Kidney epithelial cell (primary cell): ENCODE measurements around the gene PEX7. TPM values are rescaled to one million over a fixed set of nuclear protein-coding genes. Genes with fewer than 3 reads are reported as not detected.
A peak's percentile ranks its signal among the peaks of the same experiment; 100 is the strongest.

ENCODE experiments used
- DNase-seq: peaks from one replicate; pipeline ENCODE4 v3.0.0-alpha.2; 2010; ENCODE audit warnings: low read depth
- H3K27me3 ChIP-seq: 2 replicates; pipeline ENCODE4 v1.6.0; 2011; ENCODE audit warnings: low read length; ENCODE audit not compliant: control insufficient read depth, insufficient read depth
- H3K36me3 ChIP-seq: 2 replicates; pipeline ENCODE4 v1.5.1; 2011; ENCODE audit warnings: low read length; ENCODE audit not compliant: control insufficient read depth, insufficient read depth
- H3K4me3 ChIP-seq: 2 replicates; pipeline ENCODE4 v1.5.1; 2011; ENCODE audit warnings: low read depth, mild to moderate bottlenecking, control low read depth, low read length
- CTCF ChIP-seq: IDR thresholded peaks from 2 replicates; pipeline ENCODE4 v1.5.1; 2011; ENCODE audit warnings: mild to moderate bottlenecking, moderate library complexity, low read length, control low read depth, inconsistent platforms; ENCODE audit not compliant: insufficient read depth, poor library complexity, severe bottlenecking
- total RNA-seq: library from RNA; depleted of rRNA; stranded (reverse); fragments of >200 nt; gene quantifications from 2 replicates; pipeline ENCODE4 v1.2.3, GENCODE V29; 2015

PEX7 gene
- total RNA-seq, 1 donor from 2014 or later: 17.8 TPM

DNA sequence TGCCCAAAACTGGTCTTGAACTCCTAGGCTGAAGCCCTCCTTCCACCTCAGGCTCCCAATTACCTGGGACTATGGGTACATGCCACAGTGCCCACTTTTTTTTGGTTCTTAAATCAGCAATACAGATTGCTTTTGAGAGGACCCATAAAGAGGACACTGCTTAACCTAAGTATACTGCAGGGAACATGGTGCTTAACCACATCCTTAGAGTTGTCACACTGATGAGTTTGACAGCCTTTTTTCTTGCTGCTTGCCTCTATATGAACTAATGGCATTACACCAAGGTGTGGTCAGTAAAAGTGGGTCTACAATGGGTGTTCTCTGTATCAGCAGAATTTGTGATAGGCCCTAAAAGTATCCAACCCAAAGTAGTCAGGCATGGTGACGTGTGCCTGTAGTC lies 92.6 kb downstream of the PEX7 start:
- Histone ChIP-seq H3K27me3 (no peaks in the 10 kb centered on the region), H3K4me3 (no peak overlapping the region), H3K36me3 (no peaks in the 10 kb centered on the region)
- no peak for DNase-seq
- no peak for TF ChIP-seq CTCF

- no peak for DNase-seq
- Histone ChIP-seq H3K36me3 (no peaks in the 10 kb centered on the region), H3K4me3 (no peak overlapping the region), H3K27me3 (peaks cover 36% of the 10 kb centered on the region)
- no peak for TF ChIP-seq CTCF
These were observed 96.3 kb downstream of the PEX7 start for GRCh38 chr6:136918706-136919105.

DNA sequence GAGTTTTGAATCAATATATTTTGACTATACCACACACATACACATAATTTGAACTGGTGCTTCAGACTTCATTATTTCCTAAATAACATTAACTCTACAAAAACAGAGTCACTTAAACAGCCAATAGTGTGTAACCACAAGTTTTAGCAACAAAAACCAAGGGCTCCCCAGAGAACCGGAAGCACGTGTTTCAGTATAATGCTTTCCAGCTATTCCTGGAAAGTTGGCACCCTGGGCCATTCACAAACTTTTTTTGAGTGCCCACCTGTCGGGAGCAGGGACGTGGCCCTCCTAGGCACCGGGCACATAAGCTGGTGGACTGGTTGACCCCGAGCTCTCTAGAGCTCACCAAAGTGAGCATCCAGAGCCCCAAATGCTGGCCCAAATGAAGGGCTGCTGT lies 97.8 kb downstream of the PEX7 start:
- DNase-seq: no peak
- no peak overlapping the region for H3K4me3 ChIP-seq
- no peaks in the 10 kb centered on the region for H3K36me3 ChIP-seq
- no peak for TF ChIP-seq CTCF
- H3K27me3 ChIP-seq: peaks cover 42% of the 10 kb centered on the region

GRCh38 chr6:136920671-136921380 lies 98.4 kb downstream of the PEX7 start:
- Histone ChIP-seq H3K36me3 (no peaks in the 10 kb centered on the region), H3K27me3 (peaks cover 42% of the 10 kb centered on the region), H3K4me3 (peak overlapping the region; percentile 28)
- DNase-seq: no peak
- TF ChIP-seq CTCF: no peak

- DNase-seq: no peak
- Histone ChIP-seq H3K27me3 (peaks cover 42% of the 10 kb centered on the region), H3K4me3 (peak overlapping the region; percentile 28), H3K36me3 (no peaks in the 10 kb centered on the region)
- TF ChIP-seq CTCF: no peak
These were observed 99.1 kb downstream of the PEX7 start for GRCh38 chr6:136921381-136921935.

DNA sequence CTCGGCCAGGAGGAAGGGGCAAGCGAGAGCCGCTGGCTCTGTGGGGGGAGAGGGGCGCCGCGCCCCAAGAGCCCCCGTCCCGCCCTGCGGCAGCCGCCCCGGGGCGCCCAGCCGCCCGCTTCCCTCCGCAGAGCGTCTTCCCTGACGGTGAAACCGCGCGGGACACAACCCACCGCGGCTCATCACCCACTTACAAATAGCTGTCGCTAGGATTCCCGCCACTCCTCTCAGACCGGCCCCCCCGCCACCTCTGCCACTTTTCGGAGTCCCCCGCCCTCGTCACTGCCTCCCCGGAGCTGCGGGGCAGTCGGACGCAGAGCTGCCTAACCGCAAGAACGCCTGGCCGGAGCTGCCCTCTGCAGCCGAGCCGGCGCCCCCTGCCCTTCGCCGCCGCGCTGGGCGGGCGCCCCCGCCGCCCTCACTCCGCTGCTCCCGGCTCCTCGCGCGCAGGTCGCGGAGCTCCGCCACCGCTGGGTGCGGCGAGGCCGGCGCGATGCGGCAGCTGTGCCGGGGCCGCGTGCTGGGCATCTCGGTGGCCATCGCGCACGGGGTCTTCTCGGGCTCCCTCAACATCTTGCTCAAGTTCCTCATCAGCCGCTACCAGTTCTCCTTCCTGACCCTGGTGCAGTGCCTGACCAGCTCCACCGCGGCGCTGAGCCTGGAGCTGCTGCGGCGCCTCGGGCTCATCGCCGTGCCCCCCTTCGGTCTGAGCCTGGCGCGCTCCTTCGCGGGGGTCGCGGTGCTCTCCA lies 99.7 kb downstream of the PEX7 start, which contains the start of gene SLC35D3:
Gene SLC35D3, plus strand, starts transcription at position 366 of the 749 bp plus-strand sequence. Its CDS starts 128 bp downstream, at position 494.
- Histone ChIP-seq H3K27me3 (peaks cover 42% of the 10 kb centered on the region), H3K4me3 (peak within 1 kb of the TSS; percentile 28), H3K36me3 (no peaks in the 10 kb centered on the region)
- DNase-seq: no peak
- no peak for TF ChIP-seq CTCF
